BLaER1 (cell line): ENCODE results near the gene CEP85.

Experiments used
- H3K27ac ChIP-seq: shearing (Covaris generic); formaldehyde crosslinking; 2 replicates; pipeline ENCODE4 v1.8.1; 2022
- H3K27me3 ChIP-seq: shearing (Covaris generic); formaldehyde crosslinking; 2 replicates; pipeline ENCODE4 v1.8.1; 2022
- H3K36me3 ChIP-seq: shearing (Covaris generic); formaldehyde crosslinking; 2 replicates; pipeline ENCODE4 v1.8.1; 2022
- H3K4me1 ChIP-seq: shearing (Covaris generic); formaldehyde crosslinking; 2 replicates; pipeline ENCODE4 v1.8.1; 2022
- H3K4me2 ChIP-seq: shearing (Covaris generic); formaldehyde crosslinking; 2 replicates; pipeline ENCODE4 v1.8.1; 2022
- H3K4me3 ChIP-seq: shearing (Covaris generic); formaldehyde crosslinking; 2 replicates; pipeline ENCODE4 v1.8.1; 2022
- H3K9ac ChIP-seq: shearing (Covaris generic); formaldehyde crosslinking; 2 replicates; pipeline ENCODE4 v1.8.1; 2022
- H3K9me3 ChIP-seq: shearing (Covaris generic); formaldehyde crosslinking; 2 replicates; pipeline ENCODE4 v1.8.1; 2022
- H4K20me1 ChIP-seq: shearing (Covaris generic); formaldehyde crosslinking; 2 replicates; pipeline ENCODE4 v1.8.1; 2022
- Cebpa-rat ChIP-seq: shearing (Covaris generic); IDR thresholded peaks from 2 replicates; pipeline ENCODE4 v1.8.1; 2022

CEP85 gene

GRCh38 chr1:26281091-26281958 is 47.3 kb downstream of the CEP85 start:
- Histone ChIP-seq H4K20me1 (peaks cover 31% of the 10 kb centered on the region), H3K27me3 (no peaks in the 10 kb centered on the region), H3K9ac (peak overlapping the region; percentile 63), H3K27ac (peak overlapping the region; percentile 98), H3K4me3 (peak overlapping the region; percentile 86), H3K4me2 (peak overlapping the region; percentile 96), H3K9me3 (no peaks in the 10 kb centered on the region), H3K4me1 (peaks cover 92% of the 10 kb centered on the region), H3K36me3 (peaks cover 54% of the 10 kb centered on the region)
- no peak for TF ChIP-seq Cebpa-rat

GRCh38 chr1:26281971-26282370 is 48.0 kb downstream of the CEP85 start:
- peak overlapping the region; percentile 86 for H3K4me3 ChIP-seq
- peaks cover 92% of the 10 kb centered on the region for H3K4me1 ChIP-seq
- H3K9ac ChIP-seq = peak overlapping the region; percentile 63
- no peaks in the 10 kb centered on the region for H3K27me3 ChIP-seq
- peak overlapping the region; percentile 96 for H3K4me2 ChIP-seq
- H3K27ac ChIP-seq = peak overlapping the region; percentile 98
- H4K20me1 ChIP-seq = peaks cover 31% of the 10 kb centered on the region
- no peaks in the 10 kb centered on the region for H3K9me3 ChIP-seq
- no peak for TF ChIP-seq Cebpa-rat
- peaks cover 48% of the 10 kb centered on the region for H3K36me3 ChIP-seq

- Histone ChIP-seq H3K4me1 (peaks cover 92% of the 10 kb centered on the region), H3K36me3 (peaks cover 43% of the 10 kb centered on the region), H4K20me1 (peaks cover 31% of the 10 kb centered on the region), H3K9ac (0 out of 2 replicates have a peak overlapping the region, but pooled peaks have one; percentile 88), H3K4me2 (peak overlapping the region; percentile 96), H3K9me3 (no peaks in the 10 kb centered on the region), H3K27ac (peak overlapping the region; percentile 98), H3K27me3 (no peaks in the 10 kb centered on the region), H3K4me3 (no peak overlapping the region)
- no peak for TF ChIP-seq Cebpa-rat
Measured at GRCh38 chr1:26282401-26282918, 48.5 kb downstream of the CEP85 start.

- Histone ChIP-seq H3K27ac (peak overlapping the region; percentile 98), H3K9me3 (no peaks in the 10 kb centered on the region), H3K9ac (peak overlapping the region; percentile 88), H3K4me3 (no peak overlapping the region), H3K4me1 (peaks cover 92% of the 10 kb centered on the region), H3K36me3 (peaks cover 34% of the 10 kb centered on the region), H4K20me1 (peaks cover 31% of the 10 kb centered on the region), H3K4me2 (peak overlapping the region; percentile 96), H3K27me3 (no peaks in the 10 kb centered on the region)
- TF ChIP-seq Cebpa-rat = no peak
Measured at GRCh38 chr1:26283279-26283853, 49.4 kb downstream of the CEP85 start.

GRCh38 chr1:26283871-26284596 is 50.0 kb downstream of the CEP85 start:
- Histone ChIP-seq H3K4me2 (peak overlapping the region; percentile 96), H3K27me3 (no peaks in the 10 kb centered on the region), H3K4me3 (no peak overlapping the region; the same call in 1 of the 2 replicates), H4K20me1 (peaks cover 31% of the 10 kb centered on the region), H3K9ac (peak overlapping the region; percentile 88), H3K4me1 (peaks cover 92% of the 10 kb centered on the region), H3K36me3 (peaks cover 32% of the 10 kb centered on the region), H3K9me3 (no peaks in the 10 kb centered on the region), H3K27ac (peak overlapping the region; percentile 98)
- peak; percentile 86 for TF ChIP-seq Cebpa-rat

GRCh38 chr1:26284597-26285347 is 50.8 kb downstream of the CEP85 start:
- peak overlapping the region; percentile 96 for H3K4me2 ChIP-seq
- H3K9me3 ChIP-seq = no peaks in the 10 kb centered on the region
- peaks cover 94% of the 10 kb centered on the region for H3K4me1 ChIP-seq
- H3K9ac ChIP-seq = peak overlapping the region; percentile 88
- peak overlapping the region; percentile 98 for H3K27ac ChIP-seq
- H3K27me3 ChIP-seq = no peaks in the 10 kb centered on the region
- peaks cover 32% of the 10 kb centered on the region for H3K36me3 ChIP-seq
- TF ChIP-seq Cebpa-rat = no peak; the same call in 1 of the 2 replicates
- H4K20me1 ChIP-seq = peaks cover 31% of the 10 kb centered on the region
- no peak overlapping the region for H3K4me3 ChIP-seq

GRCh38 chr1:26285366-26286063 is 51.5 kb downstream of the CEP85 start:
- Histone ChIP-seq H3K27ac (peak overlapping the region; percentile 98), H3K36me3 (peaks cover 32% of the 10 kb centered on the region), H3K9me3 (no peaks in the 10 kb centered on the region), H3K9ac (peak overlapping the region; percentile 88), H3K4me1 (peaks cover 100% of the 10 kb centered on the region), H3K4me3 (no peak overlapping the region), H3K4me2 (peak overlapping the region; percentile 96), H4K20me1 (peaks cover 27% of the 10 kb centered on the region), H3K27me3 (no peaks in the 10 kb centered on the region)
- TF ChIP-seq Cebpa-rat = no peak

- no peaks in the 10 kb centered on the region for H3K27me3 ChIP-seq
- H3K9me3 ChIP-seq = no peaks in the 10 kb centered on the region
- H3K36me3 ChIP-seq = peaks cover 30% of the 10 kb centered on the region
- H3K9ac ChIP-seq = peak overlapping the region; percentile 88
- H3K4me3 ChIP-seq = no peak overlapping the region
- H4K20me1 ChIP-seq = peaks cover 22% of the 10 kb centered on the region
- H3K27ac ChIP-seq = peak overlapping the region; percentile 98
- no peak for TF ChIP-seq Cebpa-rat
- peaks cover 100% of the 10 kb centered on the region for H3K4me1 ChIP-seq
- H3K4me2 ChIP-seq = peak overlapping the region; percentile 96
Measured at GRCh38 chr1:26286064-26286416, 52.0 kb downstream of the CEP85 start.
